GM18861 (cell line): ENCODE data around the gene GCSAML.
"Not testable (repeated sequence)": the region's sequence is repeated elsewhere in the genome, so short reads cannot be mapped to it uniquely, and the experiment has no call there.

Experiments
- ATAC-seq: cut with Tn5 transposase; IDR thresholded peaks from one replicate; pipeline ENCODE4 v1.9.1; 2021; ENCODE audit not compliant: unreplicated experiment

GCSAML gene

GRCh38 chr1:247548769-247549182, at the start of gene GCSAML:
GCSAML (plus strand) TSS chr1:247549134; CDS start chr1:247549192, 58 bp downstream.
- no peak for ATAC-seq

- ATAC-seq = no peak
Observed at GRCh38 chr1:247500865-247501264, 48.1 kb upstream of the GCSAML start.

- no peak for ATAC-seq
Observed at GRCh38 chr1:247506831-247507230, 42.1 kb upstream of the GCSAML start.

- no peak for ATAC-seq
Observed at GRCh38 chr1:247517795-247518612, 30.9 kb upstream of the GCSAML start.

GRCh38 chr1:247518613-247518891, 30.4 kb upstream of the GCSAML start:
- ATAC-seq = no peak

- ATAC-seq = not testable (repeated sequence)
Observed at GRCh38 chr1:247521886-247522285, 27.0 kb upstream of the GCSAML start.

- ATAC-seq = no peak
Observed at GRCh38 chr1:247528812-247529474, 20.0 kb upstream of the GCSAML start.

GRCh38 chr1:247529771-247530355, 19.1 kb upstream of the GCSAML start:
- no peak for ATAC-seq

- no peak for ATAC-seq
Observed at GRCh38 chr1:247530785-247531184, 18.1 kb upstream of the GCSAML start.

GRCh38 chr1:247531937-247532336, 17.0 kb upstream of the GCSAML start:
- no peak for ATAC-seq

- no peak for ATAC-seq
Observed at GRCh38 chr1:247535402-247535801, 13.5 kb upstream of the GCSAML start.

GRCh38 chr1:247536340-247536739, 12.6 kb upstream of the GCSAML start, which contains the start of gene OR2C3:
OR2C3 (minus strand) TSS chr1:247536440; CDS start chr1:247532511, 3,929 bp downstream.
- ATAC-seq = no peak

GRCh38 chr1:247538561-247538960, 10.4 kb upstream of the GCSAML start:
- no peak for ATAC-seq

- ATAC-seq = no peak
Observed at GRCh38 chr1:247539215-247539614, 9.7 kb upstream of the GCSAML start.

GRCh38 chr1:247540581-247540980, 8.4 kb upstream of the GCSAML start:
- ATAC-seq = no peak

GRCh38 chr1:247542811-247543210, 6.1 kb upstream of the GCSAML start:
- no peak for ATAC-seq

GRCh38 chr1:247548092-247548491, 842 bp upstream of the GCSAML start:
- ATAC-seq = no peak

GRCh38 chr1:247551721-247552120, 2.8 kb downstream of the GCSAML start:
- no peak for ATAC-seq

GRCh38 chr1:247552231-247552630, 3.3 kb downstream of the GCSAML start:
- ATAC-seq = no peak

GRCh38 chr1:247557926-247558674, 9.2 kb downstream of the GCSAML start:
- no peak for ATAC-seq

GRCh38 chr1:247561711-247562110, 12.8 kb downstream of the GCSAML start:
- ATAC-seq = no peak
